Subcutaneous abdominal adipose tissue (tissue), 5 donors: Measurements from ENCODE around the gene B4GALNT3.

ENCODE experiments used
- H3K27ac ChIP-seq: one replicate; pipeline ENCODE4 v1.7.0; 2013; ENCODE audit warnings: low read depth, mild to moderate bottlenecking, inconsistent platforms, low read length, moderate library complexity
- H3K27me3 ChIP-seq, 5 donors: one replicate each; pipeline ENCODE4 v1.7.0; 2013; ENCODE audit warnings: low read length in 5 of 5, inconsistent platforms in 1 of 5; ENCODE audit not compliant: control insufficient read depth in 5 of 5, insufficient read depth in 4 of 5
- H3K36me3 ChIP-seq, 5 donors: one replicate each; pipeline ENCODE4 v1.7.0; 2013; ENCODE audit warnings: low read length in 5 of 5; ENCODE audit not compliant: control insufficient read depth in 5 of 5, insufficient read depth in 5 of 5
- H3K4me1 ChIP-seq, 5 donors: one replicate each; pipeline ENCODE4 v1.7.0; 2013; ENCODE audit warnings: low read length in 5 of 5, mild to moderate bottlenecking in 3 of 5, moderate library complexity in 1 of 5; ENCODE audit not compliant: control insufficient read depth in 5 of 5, insufficient read depth in 5 of 5
- H3K4me3 ChIP-seq, 5 donors: one replicate each; pipeline ENCODE4 v1.7.0; 2013; ENCODE audit warnings: low read length in 5 of 5, low read depth in 1 of 5
- H3K9ac ChIP-seq, 5 donors: one replicate each; pipeline ENCODE4 v1.7.0; 2013; ENCODE audit warnings: low read length in 5 of 5, mild to moderate bottlenecking in 4 of 5, moderate library complexity in 3 of 5
- H3K9me3 ChIP-seq, 5 donors: one replicate each; pipeline ENCODE4 v1.7.0; 2013; ENCODE audit warnings: low read length in 5 of 5; ENCODE audit not compliant: control insufficient read depth in 5 of 5
- donor health status: healthy.
- donor health status: healthy.
- donor health status: healthy.
- donor health status: healthy.
- donor health status: healthy.

B4GALNT3 gene

GRCh38 chr12:612886-613285, 153.1 kb downstream of the B4GALNT3 start:
- Histone ChIP-seq H3K9ac (no peak overlapping the region), H3K36me3 (no peaks in the 10 kb centered on the region), H3K9me3 (no peaks in the 10 kb centered on the region), H3K27me3 (no peaks in the 10 kb centered on the region), H3K4me3 (no peak overlapping the region), H3K4me1 (peaks cover 18 to 72% (median 29%) of the 10 kb centered on the region in 5 donors), H3K27ac (no peak overlapping the region)
